ENCODE results near the gene MAGI1. TPM values are rescaled to one million over a fixed set of nuclear protein-coding genes. Genes with fewer than 3 reads are reported as not detected.

The MAGI1 gene
- total RNA-seq: 59.7 and 60.8 TPM in 2 replicates

DNA sequence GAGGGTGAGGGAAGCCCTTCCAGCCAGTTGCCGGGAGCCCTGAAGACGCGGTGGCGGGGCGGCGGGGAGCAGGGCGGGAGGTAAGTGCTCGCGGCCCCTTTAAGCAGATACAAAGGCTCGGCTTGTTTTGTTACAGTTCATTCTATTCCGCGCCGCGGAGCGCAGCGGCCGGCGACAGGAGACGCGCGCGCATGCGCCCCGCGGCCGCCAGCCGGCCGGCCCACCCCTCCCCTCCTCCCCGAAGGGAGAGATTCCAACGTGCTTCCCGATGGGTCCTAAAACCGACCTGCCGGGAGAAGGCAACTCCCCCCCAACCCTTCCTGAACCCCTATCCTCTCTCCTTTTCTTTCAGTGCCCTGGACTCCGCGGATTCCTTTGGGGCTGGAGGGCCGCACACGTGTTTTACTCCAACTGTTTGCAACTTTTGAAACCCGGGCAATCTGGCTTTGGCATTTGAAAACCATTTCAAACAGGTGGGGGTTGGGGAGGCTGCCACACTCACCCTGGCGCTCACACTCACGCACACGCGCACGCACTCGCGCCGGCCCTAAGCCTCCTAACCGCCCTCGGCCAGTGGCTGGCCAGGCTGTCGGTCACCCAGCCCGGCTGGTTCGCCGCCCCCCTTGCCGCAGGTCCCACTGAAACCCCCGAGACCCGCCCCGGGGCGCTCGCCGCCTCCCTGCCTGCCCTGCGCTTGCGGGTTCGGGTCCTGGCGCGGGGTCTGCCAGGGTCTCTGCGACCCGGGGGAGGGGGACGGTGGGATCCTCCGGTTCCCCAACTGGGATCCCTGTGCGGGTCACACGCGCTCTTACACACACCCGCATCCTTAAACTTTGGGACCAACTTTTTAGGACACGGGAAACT is at the start of gene MAGI1:
MAGI1 (minus strand) TSS at position 193 of the 864 bp plus-strand sequence. CDS start 610 bp downstream, outside the sequence.

Small RNA genes lying within 50 kb of the gene (small RNA-seq; reads per million reads assigned to genes)
- not detected for gene RF00019

Other genes starting within 250 kb of the MAGI1 start
- 19.9 and 21.8 TPM in 2 replicates for gene SLC25A26, start 182.1 kb upstream of the MAGI1 start, total RNA-seq